SK-N-SH (cell line): ENCODE data around the gene HFE. TPM values are rescaled to one million over a fixed set of nuclear protein-coding genes. Genes with fewer than 3 reads are reported as not detected.
A peak's percentile ranks its signal among the peaks of the same experiment; 100 is the strongest.

Experiments
- CTCF ChIA-PET: fragments of 300-600, 350-600 bp; formaldehyde crosslinking; extraction: SDS; loops from one replicate; lab custom pipeline; 2021; lab: Yijun Ruan, JAX
- POLR2A ChIA-PET: fragments of 350-600 bp; sonication (Branson Sonifier 250); formaldehyde crosslinking; extraction: SDS; loops from one replicate; lab custom pipeline; 2020; ENCODE audit warnings: antibody characterized with exemption, inconsistent platforms; lab: Yijun Ruan, JAX
- DNase-seq: peaks from one replicate; pipeline ENCODE4 v3.0.0; 2012
- H2AFZ ChIP-seq: fragments of 200-600 bp; sonication (generic); 2 replicates; pipeline ENCODE4 v1.8.1; 2016; ENCODE audit warnings: antibody characterized with exemption, mild to moderate bottlenecking, low read depth
- H3F3A ChIP-seq: fragments of 200-600 bp; sonication (generic); replicated peaks from 2 replicates; pipeline ENCODE3; 2016; ENCODE audit warnings: antibody characterized with exemption, mild to moderate bottlenecking; ENCODE audit not compliant: insufficient read depth
- H3K27ac ChIP-seq, 2 experiments: fragments of 200-500 bp in 1 of 2; fragments of 200-600 bp in 1 of 2; sonication (Bioruptor generic) in 1 of 2; sonication (generic), shearing (Covaris generic) in 1 of 2; 2 replicates each; pipeline versions ENCODE4 v1.5.1 to v1.6.1; 2014 to 2016; ENCODE audit warnings: low read depth in 2 of 2, inconsistent platforms in 1 of 2, low read length in 1 of 2, mild to moderate bottlenecking in 1 of 2, mixed read lengths in 1 of 2
- H3K27me3 ChIP-seq: fragments of 200-600 bp; sonication (generic), shearing (Covaris generic); 2 replicates; pipeline ENCODE4 v1.6.1; 2016; ENCODE audit warnings: mixed run types; ENCODE audit not compliant: insufficient read depth
- H3K36me3 ChIP-seq, 2 experiments: fragments of 200-500 bp in 1 of 2; fragments of 200-600 bp in 1 of 2; sonication (Bioruptor generic) in 1 of 2; sonication (generic) in 1 of 2; replicated peaks in 1 of 2; 2 replicates each; pipeline versions ENCODE3 to v1.5.1; 2014 to 2016; ENCODE audit warnings: low read length in 1 of 2, mild to moderate bottlenecking in 1 of 2; ENCODE audit not compliant: insufficient read depth in 2 of 2, control insufficient read depth in 1 of 2
- H3K4me1 ChIP-seq, 2 experiments: fragments of 200-500 bp in 1 of 2; fragments of 200-600 bp in 1 of 2; sonication (Bioruptor generic) in 1 of 2; sonication (generic), shearing (Covaris generic) in 1 of 2; 2 replicates each; pipeline versions ENCODE4 v1.5.1 to v1.6.1; 2014 to 2016; ENCODE audit warnings: low read depth in 1 of 2, low read length in 1 of 2, mixed run types in 1 of 2; ENCODE audit not compliant: insufficient read depth in 2 of 2, control insufficient read depth in 1 of 2
- H3K4me2 ChIP-seq: fragments of 200-600 bp; sonication (generic), shearing (Covaris generic); 2 replicates; pipeline ENCODE4 v1.6.1; 2017; ENCODE audit warnings: mixed run types
- H3K4me3 ChIP-seq, 2 experiments: fragments of 200-500 bp in 1 of 2; fragments of 200-600 bp in 1 of 2; sonication (Bioruptor generic) in 1 of 2; sonication (generic), shearing (Covaris generic) in 1 of 2; 2 replicates each; pipeline versions ENCODE4 v1.5.1 to v1.8.1; 2014 to 2016; ENCODE audit warnings: low read depth in 2 of 2, inconsistent platforms in 1 of 2, low read length in 1 of 2, mild to moderate bottlenecking in 1 of 2, mixed read lengths in 1 of 2, moderate library complexity in 1 of 2
- H3K79me2 ChIP-seq: fragments of 200-600 bp; sonication (generic); 2 replicates; pipeline ENCODE4 v1.8.1; 2017; ENCODE audit warnings: mild to moderate bottlenecking; ENCODE audit not compliant: insufficient read depth
- H3K9ac ChIP-seq: fragments of 200-600 bp; sonication (generic); 2 replicates; pipeline ENCODE4 v1.6.1; 2017; ENCODE audit warnings: mixed run types
- H3K9me2 ChIP-seq: fragments of 200-600 bp; sonication (generic); 2 replicates; pipeline ENCODE4 v1.6.1; 2017; ENCODE audit warnings: mixed run types
- H3K9me3 ChIP-seq: fragments of 200-600 bp; sonication (generic); 2 replicates; pipeline ENCODE4 v1.6.1; 2017; ENCODE audit warnings: mixed run types, mild to moderate bottlenecking, moderate library complexity
- H4K20me1 ChIP-seq: fragments of 200-600 bp; sonication (generic); 2 replicates; pipeline ENCODE4 v1.6.1; 2017; ENCODE audit warnings: mild to moderate bottlenecking, mixed run types; ENCODE audit not compliant: insufficient read depth
- CHD2 ChIP-seq: fragments of 150-350 bp; IDR thresholded peaks from 2 replicates; pipeline ENCODE4 v1.6.1; 2018; ENCODE audit warnings: low read length; ENCODE audit not compliant: partially characterized antibody
- CTCF ChIP-seq: fragments of 200-600 bp; sonication (generic); IDR thresholded peaks from 2 replicates; pipeline ENCODE4 v1.6.1; 2017; ENCODE audit warnings: antibody characterized with exemption, mild to moderate bottlenecking, moderate library complexity
- ELF1 ChIP-seq: IDR thresholded peaks from 2 replicates; pipeline ENCODE4 v1.4.0; 2012
- FOSL2 ChIP-seq: IDR thresholded peaks from 2 replicates; pipeline ENCODE4 v1.4.0; 2012; ENCODE audit warnings: low read depth, mild to moderate bottlenecking, moderate library complexity, borderline replicate concordance
- GABPA ChIP-seq: IDR thresholded peaks from 2 replicates; pipeline ENCODE4 v1.4.0; 2012; ENCODE audit warnings: low read depth, mild to moderate bottlenecking
- GATA2 ChIP-seq: sonication (generic); formaldehyde crosslinking; IDR thresholded peaks from 2 replicates; pipeline ENCODE4 v1.5.0; 2020; ENCODE audit warnings: mild to moderate bottlenecking, missing genetic modification reagents
- MAX ChIP-seq: IDR thresholded peaks from 2 replicates; pipeline ENCODE4 v1.4.0; 2012; ENCODE audit warnings: low read depth
- MXI1 ChIP-seq: IDR thresholded peaks from 2 replicates; pipeline ENCODE4 v1.6.1; 2012; ENCODE audit warnings: mild to moderate bottlenecking, low read depth, low read length, improper control_type of control experiment
- NFIC ChIP-seq: IDR thresholded peaks from 2 replicates; pipeline ENCODE4 v1.4.0; 2012; ENCODE audit warnings: borderline replicate concordance
- PBX3 ChIP-seq: IDR thresholded peaks from 2 replicates; pipeline ENCODE4; 2012
- POLR2AphosphoS5 ChIP-seq: IDR thresholded peaks from 2 replicates; pipeline ENCODE4 v1.6.1; 2012; ENCODE audit warnings: low read depth, low read length
- RAD21 ChIP-seq: IDR thresholded peaks from 2 replicates; pipeline ENCODE4 v1.6.1; 2012; ENCODE audit warnings: mild to moderate bottlenecking, low read length
- RCOR1 ChIP-seq: fragments of 150-350 bp; IDR thresholded peaks from 2 replicates; pipeline ENCODE4 v1.6.1; 2017; ENCODE audit warnings: antibody characterized with exemption, low read length
- REST ChIP-seq: IDR thresholded peaks from 2 replicates; pipeline ENCODE4 v1.6.1; 2012; ENCODE audit warnings: mild to moderate bottlenecking, low read depth, low read length, moderate library complexity
- RFX5 ChIP-seq: IDR thresholded peaks from 2 replicates; pipeline ENCODE4 v1.6.1; 2012; ENCODE audit warnings: mild to moderate bottlenecking, improper control_type of control experiment, low read length
- RXRA ChIP-seq: IDR thresholded peaks from 2 replicates; pipeline ENCODE4 v1.4.0; 2012; ENCODE audit warnings: low read depth, mild to moderate bottlenecking, borderline replicate concordance
- SIN3A ChIP-seq: IDR thresholded peaks from 2 replicates; pipeline ENCODE4 v1.6.1; 2012; ENCODE audit warnings: low read depth, mild to moderate bottlenecking, low read length, moderate library complexity, borderline replicate concordance
- SMC3 ChIP-seq: IDR thresholded peaks from 2 replicates; pipeline ENCODE4 v1.6.1; 2012; ENCODE audit warnings: low read depth, low read length, improper control_type of control experiment
- TAF1 ChIP-seq: IDR thresholded peaks from 2 replicates; pipeline ENCODE4 v1.6.1; 2012; ENCODE audit warnings: low read depth, mild to moderate bottlenecking, low read length, moderate library complexity, borderline replicate concordance
- TCF12 ChIP-seq: IDR thresholded peaks from 2 replicates; pipeline ENCODE4 v1.4.0; 2012
- USF2 ChIP-seq: fragments of 150-350 bp; IDR thresholded peaks from 2 replicates; pipeline ENCODE4 v1.6.1; 2017; ENCODE audit warnings: antibody characterized with exemption, low read length, low read depth, borderline replicate concordance
- YY1 ChIP-seq: IDR thresholded peaks from 2 replicates; pipeline ENCODE4 v1.4.0; 2012; ENCODE audit warnings: low read depth, mild to moderate bottlenecking
- ZBTB33 ChIP-seq: IDR thresholded peaks from 2 replicates; pipeline ENCODE4 v1.4.0; 2012; ENCODE audit warnings: low read depth, borderline replicate concordance
- WGBS: methylation state at CpG from one replicate; pipeline ENCODE4 v1.1.6; 2017; ENCODE audit warnings: low lambda C conversion rate; 5-methylcytosine and 5-hydroxymethylcytosine counted together
- polyA plus RNA-seq, 3 experiments: library from polyadenylated mRNA; depleted of rRNA; stranded (reverse); fragments of >200 nt; gene quantifications; 2 replicates each; pipeline ENCODE4 v1.2.3, GENCODE V29; 2012

Gene HFE
- polyA plus RNA-seq, 1 of the 3 experiments (the other 2 are of a cell fraction): not detected

GRCh38 chr6:26123675-26123946 is 36.4 kb downstream of the HFE start:
- no peaks in the 10 kb centered on the region for H3K9me3 ChIP-seq
- peak overlapping the region; percentile 98 for H3K9ac ChIP-seq
- H3F3A ChIP-seq: peaks cover 33% of the 10 kb centered on the region
- WGBS: 1% methylated on average over 9 of the region's 16 CpGs
- H3K36me3 ChIP-seq: peaks cover 13 to 17% of the 10 kb centered on the region in 2 experiments
- no peaks in the 10 kb centered on the region for H3K9me2 ChIP-seq
- peaks cover 46% of the 10 kb centered on the region for H3K79me2 ChIP-seq
- no peak for DNase-seq
- H2AFZ ChIP-seq: no peak overlapping the region
- CTCF ChIA-PET: interaction anchor here (3.6 kb wide), 1 partner anchor 26 kb away, joined by 11 read pairs; no protein-coding TSS in a partner anchor
- peaks cover 33% of the 10 kb centered on the region for H4K20me1 ChIP-seq
- H3K4me3 ChIP-seq: peak overlapping the region; percentile 84 to 94
- no peaks in the 10 kb centered on the region for H3K27me3 ChIP-seq
- H3K4me1 ChIP-seq: peaks cover 7 to 10% of the 10 kb centered on the region in 2 experiments; a peak in 3 of 4 replicates
- POLR2A ChIA-PET: interaction anchor here (0.7 to 7.6 kb wide), 47 partner anchors 10 to 1769 kb away, joined by 3 to 623 read pairs (median 8); a partner anchor contains a TSS
- peak overlapping the region; percentile 80 for H3K4me2 ChIP-seq
- TF ChIP-seq RAD21: no peak
- no peak for TF ChIP-seq PBX3
- TF ChIP-seq YY1: no peak
- TF ChIP-seq SMC3: no peak
- TF ChIP-seq FOSL2: no peak
- TF ChIP-seq GABPA: no peak
- TF ChIP-seq TAF1: no peak
- peak; percentile 89; the same call in 1 of the 2 replicates for TF ChIP-seq POLR2AphosphoS5
- TF ChIP-seq SIN3A: 0 out of 2 replicates have a peak, but pooled peaks have one; percentile 30
- no peak for TF ChIP-seq CTCF
- no peak for TF ChIP-seq GATA2 (CRISPR knock-in tag)
- TF ChIP-seq RFX5: no peak
- no peak; the same call in 1 of the 2 replicates for TF ChIP-seq USF2
- no peak for TF ChIP-seq RXRA
- TF ChIP-seq CHD2: no peak
- no peak for TF ChIP-seq RCOR1
- TF ChIP-seq TCF12: no peak
- TF ChIP-seq MXI1: no peak
- TF ChIP-seq ELF1: 0 out of 2 replicates have a peak, but pooled peaks have one; percentile 18
- TF ChIP-seq MAX: no peak
- no peak; the same call in 1 of the 2 replicates for TF ChIP-seq NFIC
- TF ChIP-seq REST: peak; percentile 14; the same call in 1 of the 2 replicates
- peak; percentile 88 for TF ChIP-seq ZBTB33
- peak overlapping the region; percentile 92 to 100 for H3K27ac ChIP-seq
